ENCODE data around the gene GSS. TPM values are rescaled to one million over a fixed set of nuclear protein-coding genes. Genes with fewer than 3 reads are reported as not detected.
A peak's percentile ranks its signal among the peaks of the same experiment; 100 is the strongest.

GSS gene
- total RNA-seq, 1 experiment from 2014 or later: 95.9 TPM

- Histone ChIP-seq H2AFZ (ENCODE audit: low read length) (no peak overlapping the region), H3K4me2 (ENCODE audit: low read length) (no peak overlapping the region), H3K79me2 (ENCODE audit: low read length) (peaks cover 10% of the 10 kb centered on the region), H3K9me2 (replicated peaks; ENCODE audit: low read length) (no peaks in the 10 kb centered on the region), H3K27me3 (ENCODE audit: low read length) (no peaks in the 10 kb centered on the region), H3K4me3 (ENCODE audit: low read length) (no peak overlapping the region), H3K4me1 (ENCODE audit: insufficient read depth, low read length) (peaks cover 37% of the 10 kb centered on the region), H4K20me1 (ENCODE audit: low read length) (no peaks in the 10 kb centered on the region), H3K9ac (ENCODE audit: low read length) (no peak overlapping the region), H3K36me3 (ENCODE audit: low read depth, low read length) (peaks cover 8% of the 10 kb centered on the region; the same call in 1 of the 2 replicates), H3F3A (ENCODE audit: low read length, unreplicated experiment) (peaks cover 3% of the 10 kb centered on the region), H3K9me3 (ENCODE audit: low read length) (no peaks in the 10 kb centered on the region), H3K27ac (ENCODE audit: low read length) (no peak overlapping the region)
- no TSS peak for BruUV-seq (replicated peaks)
- no peak for ATAC-seq
- DNase-seq: no peak
- TF ChIP-seq EZH2 (IDR thresholded peaks at IDR 0.05; ENCODE audit: low read length, unreplicated experiment) (no peak), EZH2phosphoT487 (IDR thresholded peaks at IDR 0.05; ENCODE audit: borderline replicate concordance, low read length) (no peak), CTCF (conservative IDR thresholded peaks at IDR 0.05; ENCODE audit: low read depth, low read length) (no peak)
- POLR2A ChIA-PET (ENCODE audit: unreplicated experiment): no interaction called here
- CTCF ChIA-PET: interaction anchor here (2.1 kb wide), 1 partner anchor 75 kb away, joined by 14 read pairs; no protein-coding TSS in a partner anchor
- intact Hi-C loops (cut with micrococcal nuclease): no loop called here
Measured at GRCh38 chr20:34949120-34949519, 6.5 kb downstream of the GSS start.

DNA sequence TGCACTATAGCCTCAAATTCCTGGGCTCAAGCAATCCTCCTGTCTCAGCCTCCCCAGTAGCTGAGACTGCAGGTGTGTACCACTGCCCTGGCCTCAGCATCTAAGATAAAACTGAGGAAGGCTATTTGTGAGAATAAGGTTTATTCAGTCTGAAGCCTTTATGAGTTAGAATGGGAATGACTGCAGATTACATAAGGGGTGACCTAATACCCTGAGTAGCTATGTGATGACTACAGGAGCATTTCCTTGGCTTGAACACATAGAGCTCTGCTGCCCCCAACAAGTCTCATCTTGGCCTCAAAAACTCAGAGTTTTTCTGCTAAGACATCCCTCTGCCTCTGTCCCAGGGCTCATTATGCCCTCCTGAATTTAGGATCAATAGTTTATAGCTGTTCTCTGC lies 7.6 kb downstream of the GSS start:
- H3K9me2 ChIP-seq (replicated peaks; ENCODE audit: low read length): no peaks in the 10 kb centered on the region
- no peak overlapping the region for H3K4me2 ChIP-seq (ENCODE audit: low read length)
- ChIA-PET POLR2A (ENCODE audit: unreplicated experiment) (no interaction called here), CTCF (interaction anchor here (1.0 to 2.1 kb wide), 2 partner anchors 72 to 74 kb away, joined by 4 to 14 read pairs; no protein-coding TSS in a partner anchor)
- intact Hi-C loops (cut with micrococcal nuclease): no loop called here
- DNase-seq (peak; percentile 58), ATAC-seq (peak; percentile 47)
- H3K4me1 ChIP-seq (ENCODE audit: insufficient read depth, low read length): peaks cover 45% of the 10 kb centered on the region
- H2AFZ ChIP-seq (ENCODE audit: low read length): no peak overlapping the region
- no peaks in the 10 kb centered on the region for H3K27me3 ChIP-seq (ENCODE audit: low read length)
- peaks cover 5% of the 10 kb centered on the region for H3K79me2 ChIP-seq (ENCODE audit: low read length)
- H3K9ac ChIP-seq (ENCODE audit: low read length): no peak overlapping the region
- no peak overlapping the region for H3K4me3 ChIP-seq (ENCODE audit: low read length)
- no peaks in the 10 kb centered on the region for H3K9me3 ChIP-seq (ENCODE audit: low read length)
- BruUV-seq (replicated peaks): no TSS peak
- TF ChIP-seq EZH2phosphoT487 (IDR thresholded peaks at IDR 0.05; ENCODE audit: borderline replicate concordance, low read length): no peak
- peak; percentile 24 for TF ChIP-seq CTCF (conservative IDR thresholded peaks at IDR 0.05; ENCODE audit: low read depth, low read length)
- H3K27ac ChIP-seq (ENCODE audit: low read length): no peak overlapping the region
- H3F3A ChIP-seq (ENCODE audit: low read length, unreplicated experiment): peaks cover 3% of the 10 kb centered on the region
- H3K36me3 ChIP-seq (ENCODE audit: low read depth, low read length): peaks cover 10% of the 10 kb centered on the region; the same call in 1 of the 2 replicates
- H4K20me1 ChIP-seq (ENCODE audit: low read length): no peaks in the 10 kb centered on the region

DNA sequence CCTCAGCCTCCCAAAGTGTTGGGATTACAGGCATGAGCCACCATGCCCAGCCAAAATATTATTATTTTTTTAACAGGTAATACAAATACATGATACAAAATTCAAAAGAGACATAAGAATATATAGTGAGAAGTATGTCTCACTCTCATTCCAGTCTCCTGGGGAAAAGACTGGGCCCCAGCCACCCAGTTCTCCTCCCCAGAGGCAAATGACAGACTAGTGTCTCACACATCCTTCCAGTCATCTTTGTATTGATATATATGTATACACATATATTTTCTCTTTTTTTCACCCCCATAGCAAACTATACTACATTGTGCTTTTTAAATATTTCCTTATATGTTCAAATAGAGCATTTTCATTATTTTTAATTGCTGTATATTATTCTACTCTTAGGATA lies 8.3 kb downstream of the GSS start:
- no peak overlapping the region for H2AFZ ChIP-seq (ENCODE audit: low read length)
- peaks cover 3% of the 10 kb centered on the region for H3F3A ChIP-seq (ENCODE audit: low read length, unreplicated experiment)
- CTCF ChIA-PET: no interaction called here
- H3K79me2 ChIP-seq (ENCODE audit: low read length): no peaks in the 10 kb centered on the region; the same call in 1 of the 2 replicates
- no TSS peak for BruUV-seq (replicated peaks)
- POLR2A ChIA-PET (ENCODE audit: unreplicated experiment): no interaction called here
- H3K9me2 ChIP-seq (replicated peaks; ENCODE audit: low read length): no peaks in the 10 kb centered on the region
- H3K4me1 ChIP-seq (ENCODE audit: insufficient read depth, low read length): peaks cover 41% of the 10 kb centered on the region
- no peak for TF ChIP-seq EZH2 (IDR thresholded peaks at IDR 0.05; ENCODE audit: low read length, unreplicated experiment)
- no peak for TF ChIP-seq CTCF (conservative IDR thresholded peaks at IDR 0.05; ENCODE audit: low read depth, low read length)
- no peak for TF ChIP-seq EZH2phosphoT487 (IDR thresholded peaks at IDR 0.05; ENCODE audit: borderline replicate concordance, low read length)
- H4K20me1 ChIP-seq (ENCODE audit: low read length): no peaks in the 10 kb centered on the region
- peaks cover 17% of the 10 kb centered on the region; the same call in 1 of the 2 replicates for H3K36me3 ChIP-seq (ENCODE audit: low read depth, low read length)
- intact Hi-C loops (cut with micrococcal nuclease): no loop called here
- DNase-seq (no peak), ATAC-seq (no peak)
- H3K27ac ChIP-seq (ENCODE audit: low read length): no peak overlapping the region
- H3K4me2 ChIP-seq (ENCODE audit: low read length): no peak overlapping the region
- H3K27me3 ChIP-seq (ENCODE audit: low read length): no peaks in the 10 kb centered on the region
- H3K9ac ChIP-seq (ENCODE audit: low read length): no peak overlapping the region
- no peak overlapping the region for H3K4me3 ChIP-seq (ENCODE audit: low read length)
- H3K9me3 ChIP-seq (ENCODE audit: low read length): no peaks in the 10 kb centered on the region
